DMS 273 treated with DMSO at 0.1 percent for 48 hours (cell line): ENCODE data around the gene CAMK1.

Experiments used
- DNase-seq: peaks from one replicate; lab custom pipeline; 2025; lab: John Stamatoyannopoulos, UW

Gene CAMK1

GRCh38 chr3:9742560-9742959 is 27.2 kb downstream of the CAMK1 start:
- DNase-seq = no peak

- no peak for DNase-seq
Observed at GRCh38 chr3:9739181-9739580, 30.6 kb downstream of the CAMK1 start.

- no peak for DNase-seq
Observed at GRCh38 chr3:9736831-9737230, 32.9 kb downstream of the CAMK1 start.

GRCh38 chr3:9732740-9733115 is 37.0 kb downstream of the CAMK1 start:
- no peak for DNase-seq

GRCh38 chr3:9732080-9732739 is 37.5 kb downstream of the CAMK1 start:
- DNase-seq = no peak

GRCh38 chr3:9731206-9732079 is 38.3 kb downstream of the CAMK1 start, which contains the start of gene BRPF1:
Gene BRPF1, plus strand, starts transcription at chr3:9731735. Its CDS starts 2,406 bp downstream, at chr3:9734141.
- DNase-seq = peak; percentile 86

GRCh38 chr3:9730657-9731205 is 39.0 kb downstream of the CAMK1 start:
- peak; percentile 84 for DNase-seq

- no peak for DNase-seq
Observed at GRCh38 chr3:9729419-9729818, 40.3 kb downstream of the CAMK1 start.

GRCh38 chr3:9727743-9728142 is 42.0 kb downstream of the CAMK1 start:
- DNase-seq = no peak

GRCh38 chr3:9727041-9727595 is 42.6 kb downstream of the CAMK1 start:
- no peak for DNase-seq

GRCh38 chr3:9725775-9726515 is 43.8 kb downstream of the CAMK1 start:
- DNase-seq = no peak

GRCh38 chr3:9721700-9722060 is 48.1 kb downstream of the CAMK1 start:
- no peak for DNase-seq

- DNase-seq = no peak
Observed at GRCh38 chr3:9721015-9721699, 48.6 kb downstream of the CAMK1 start.

- no peak for DNase-seq
Observed at GRCh38 chr3:9718118-9718517, 51.6 kb downstream of the CAMK1 start.

- DNase-seq = no peak
Observed at GRCh38 chr3:9717563-9717962, 52.2 kb downstream of the CAMK1 start.

GRCh38 chr3:9716801-9717555 is 52.8 kb downstream of the CAMK1 start:
- DNase-seq = no peak

- DNase-seq = peak; percentile 80
Observed at GRCh38 chr3:9715764-9716437, 53.8 kb downstream of the CAMK1 start.

- no peak for DNase-seq
Observed at GRCh38 chr3:9715136-9715535, 54.6 kb downstream of the CAMK1 start.

GRCh38 chr3:9713142-9713541 is 56.6 kb downstream of the CAMK1 start:
- DNase-seq = no peak

- no peak for DNase-seq
Observed at GRCh38 chr3:9712415-9712814, 57.3 kb downstream of the CAMK1 start.
